HepG2 (cell line): ENCODE measurements around the gene POLR1C. TPM values are rescaled to one million over a fixed set of nuclear protein-coding genes. Genes with fewer than 3 reads are reported as not detected.

Experiments used
- CEBPB ChIP-seq: IDR thresholded peaks from 2 replicates; pipeline ENCODE4 v1.6.1; 2011; ENCODE audit warnings: low read depth, low read length, improper control_type of control experiment, borderline replicate concordance
- CENPT ChIP-seq: sonication (generic); formaldehyde crosslinking; IDR thresholded peaks from 2 replicates; pipeline ENCODE4 v1.8.0; 2022; ENCODE audit warnings: low read depth, mild to moderate bottlenecking, moderate library complexity, missing genetic modification reagents
- GATAD1 ChIP-seq: IDR thresholded peaks from 2 replicates; pipeline ENCODE4 v1.6.1; 2016; ENCODE audit warnings: missing genetic modification reagents, missing compliant biosample characterization
- KDM1A ChIP-seq: IDR thresholded peaks from 2 replicates; pipeline ENCODE4 v1.6.1; 2016; ENCODE audit warnings: missing compliant biosample characterization
- MBNL3 ChIP-seq: fragments of 250-450 bp; sonication (Bioruptor Pico); conservative IDR thresholded peaks from 2 replicates; pipeline ENCODE4 v1.8.0; 2022; ENCODE audit warnings: mild to moderate bottlenecking, inconsistent platforms
- SMYD3 ChIP-seq: sonication (generic); formaldehyde crosslinking; IDR thresholded peaks from 2 replicates; pipeline ENCODE4 v1.8.1; 2023; ENCODE audit warnings: mild to moderate bottlenecking, missing genetic modification reagents
- TEAD3 ChIP-seq: optimal IDR thresholded peaks from 2 replicates; pipeline ENCODE3; 2016; ENCODE audit warnings: borderline replicate concordance
- ZFP36 ChIP-seq: fragments of 150-350 bp; IDR thresholded peaks from 2 replicates; pipeline ENCODE4 v1.6.1; 2018; ENCODE audit warnings: borderline replicate concordance, low read length, low read depth; ENCODE audit not compliant: partially characterized antibody
- ZNF431 ChIP-seq: sonication (generic); formaldehyde crosslinking; IDR thresholded peaks from 2 replicates; pipeline ENCODE4 v1.9.0; 2022; ENCODE audit warnings: missing genetic modification reagents, low read depth, mild to moderate bottlenecking, borderline replicate concordance
- ZNF557 ChIP-seq: sonication (generic); formaldehyde crosslinking; IDR thresholded peaks from 2 replicates; pipeline ENCODE4 v1.4.0; 2020; ENCODE audit warnings: missing genetic modification reagents
- ZNF674 ChIP-seq: sonication (generic); formaldehyde crosslinking; IDR thresholded peaks from 2 replicates; pipeline ENCODE4 v1.5.0; 2020; ENCODE audit warnings: low read depth, mild to moderate bottlenecking, missing genetic modification reagents
- ZNF850 ChIP-seq: sonication (generic); formaldehyde crosslinking; conservative IDR thresholded peaks from 2 replicates; pipeline ENCODE4 v1.9.0; 2021; ENCODE audit warnings: mild to moderate bottlenecking, missing genetic modification reagents
- ZNF883 ChIP-seq: sonication (generic); formaldehyde crosslinking; IDR thresholded peaks from 2 replicates; pipeline ENCODE4 v1.5.1; 2020; ENCODE audit warnings: mild to moderate bottlenecking, missing genetic modification reagents; ENCODE audit errors: not compliant biosample characterization
- polyA plus RNA-seq, 8 experiments: library from polyadenylated mRNA; depleted of rRNA in 3 of 8; stranded (reverse) in 7 of 8; unstranded in 1 of 8; fragments of >200 nt; fragmentation: Illumina TruSeq in 4 of 8; extraction: Trizol in 4 of 8; gene quantifications; 2 replicates each; pipeline versions ENCODE4 v1.2.1 to v1.2.3, GENCODE V29; 2011 to 2016; ENCODE audit warnings: low read depth in 4 of 8, missing spikeins in 1 of 8, mixed read lengths in 1 of 8; ENCODE audit not compliant: insufficient read depth in 1 of 8
- total RNA-seq, 5 experiments: library from RNA; depleted of rRNA; stranded (reverse); fragments of >200 nt; fragmentation: Illumina TruSeq; extraction: Trizol; gene quantifications; 2 replicates each; pipeline ENCODE4 v1.2.3, GENCODE V29; 2016; ENCODE audit warnings: low read depth in 1 of 5
- TF ChIP-seq, protein P1 (sequence below): IDR thresholded peaks from 2 replicates; pipeline ENCODE4 v1.6.1; 2012; ENCODE audit warnings: low read length, improper control_type of control experiment
- TF ChIP-seq, protein P2 (sequence below): sonication (generic); formaldehyde crosslinking; IDR thresholded peaks from 2 replicates; pipeline ENCODE4 v1.5.0; 2020; ENCODE audit warnings: missing genetic modification reagents
- TF ChIP-seq, protein P3 (sequence below): sonication (generic); formaldehyde crosslinking; IDR thresholded peaks from 2 replicates; pipeline ENCODE4 v1.5.1; 2020; ENCODE audit warnings: missing genetic modification reagents, mild to moderate bottlenecking, borderline replicate concordance
- TF ChIP-seq, protein P4 (sequence below): sonication (generic); formaldehyde crosslinking; IDR thresholded peaks from 2 replicates; pipeline ENCODE4 v1.5.1; 2020; ENCODE audit warnings: mild to moderate bottlenecking, missing genetic modification reagents, borderline replicate concordance
- TF ChIP-seq, protein P5 (sequence below): sonication (generic); formaldehyde crosslinking; IDR thresholded peaks from 2 replicates; pipeline ENCODE4 v1.9.0; 2021; ENCODE audit warnings: missing genetic modification reagents, borderline replicate concordance

The POLR1C gene
- total and polyA plus RNA-seq, 2 of the 13 experiments (the other 11 are each of a cell fraction or from before 2014, with no cell fraction given), result 62.6 to 72.2 TPM

DNA sequence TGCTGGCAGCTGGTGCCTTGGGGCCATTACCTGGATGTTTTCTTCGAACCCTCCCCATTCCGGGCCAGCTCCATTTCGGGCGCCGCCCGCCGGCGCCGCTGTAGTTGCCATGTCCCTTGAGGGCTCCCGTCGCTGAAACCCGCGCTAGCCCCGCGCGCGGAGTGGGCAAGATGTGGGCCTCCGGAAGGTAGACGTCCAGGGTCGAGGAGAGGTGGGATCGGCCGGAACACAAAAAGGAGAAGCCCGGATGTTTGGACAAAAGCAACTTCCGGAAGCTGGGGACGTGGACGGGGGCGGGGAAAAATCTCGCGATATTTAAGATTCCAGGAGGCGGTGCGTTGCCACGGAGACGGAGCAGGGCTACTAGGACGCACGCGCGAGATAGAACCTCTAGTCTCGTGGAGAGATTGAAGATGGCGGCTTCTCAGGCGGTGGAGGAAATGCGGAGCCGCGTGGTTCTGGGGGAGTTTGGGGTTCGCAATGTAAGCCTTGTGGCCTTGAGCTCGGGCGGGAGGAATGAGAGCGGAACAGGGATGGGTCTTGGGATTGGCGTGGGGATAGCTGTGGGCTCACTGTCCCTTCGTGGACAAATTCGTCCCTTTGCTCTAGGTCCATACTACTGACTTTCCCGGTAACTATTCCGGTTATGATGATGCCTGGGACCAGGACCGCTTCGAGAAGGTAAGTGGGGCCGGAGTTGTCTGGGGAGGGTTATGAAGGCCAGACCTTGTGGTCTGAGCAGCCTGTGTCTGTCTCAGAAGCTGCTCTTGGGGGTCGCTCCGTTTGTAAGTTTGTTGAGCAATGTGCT is at the start of gene POLR1C, which contains the start of gene YIPF3 (continued):
- TF ChIP-seq ZNF883 (CRISPR knock-in tag) (peak; percentile 73), ZFP36 (no peak), ZNF557 (0 out of 2 replicates have a peak, but pooled peaks have one; percentile 70), ZNF850 (CRISPR knock-in tag) (no peak), MBNL3 (no peak), GATAD1 (CRISPR knock-in tag) (peak; percentile 96), CEBPB (no peak), ZNF674 (CRISPR knock-in tag) (peak; percentile 38; the same call in 1 of the 2 replicates), CENPT (CRISPR knock-in tag) (0 out of 2 replicates have a peak, but pooled peaks have one; percentile 49), TEAD3 (CRISPR knock-in tag) (peak; percentile 78), SMYD3 (0 out of 2 replicates have a peak, but pooled peaks have one; percentile 41), KDM1A (CRISPR knock-in tag) (no peak), ZNF431 (CRISPR knock-in tag) (peak; percentile 81; the same call in 1 of the 2 replicates)
- TF ChIP-seq, protein P1, sequence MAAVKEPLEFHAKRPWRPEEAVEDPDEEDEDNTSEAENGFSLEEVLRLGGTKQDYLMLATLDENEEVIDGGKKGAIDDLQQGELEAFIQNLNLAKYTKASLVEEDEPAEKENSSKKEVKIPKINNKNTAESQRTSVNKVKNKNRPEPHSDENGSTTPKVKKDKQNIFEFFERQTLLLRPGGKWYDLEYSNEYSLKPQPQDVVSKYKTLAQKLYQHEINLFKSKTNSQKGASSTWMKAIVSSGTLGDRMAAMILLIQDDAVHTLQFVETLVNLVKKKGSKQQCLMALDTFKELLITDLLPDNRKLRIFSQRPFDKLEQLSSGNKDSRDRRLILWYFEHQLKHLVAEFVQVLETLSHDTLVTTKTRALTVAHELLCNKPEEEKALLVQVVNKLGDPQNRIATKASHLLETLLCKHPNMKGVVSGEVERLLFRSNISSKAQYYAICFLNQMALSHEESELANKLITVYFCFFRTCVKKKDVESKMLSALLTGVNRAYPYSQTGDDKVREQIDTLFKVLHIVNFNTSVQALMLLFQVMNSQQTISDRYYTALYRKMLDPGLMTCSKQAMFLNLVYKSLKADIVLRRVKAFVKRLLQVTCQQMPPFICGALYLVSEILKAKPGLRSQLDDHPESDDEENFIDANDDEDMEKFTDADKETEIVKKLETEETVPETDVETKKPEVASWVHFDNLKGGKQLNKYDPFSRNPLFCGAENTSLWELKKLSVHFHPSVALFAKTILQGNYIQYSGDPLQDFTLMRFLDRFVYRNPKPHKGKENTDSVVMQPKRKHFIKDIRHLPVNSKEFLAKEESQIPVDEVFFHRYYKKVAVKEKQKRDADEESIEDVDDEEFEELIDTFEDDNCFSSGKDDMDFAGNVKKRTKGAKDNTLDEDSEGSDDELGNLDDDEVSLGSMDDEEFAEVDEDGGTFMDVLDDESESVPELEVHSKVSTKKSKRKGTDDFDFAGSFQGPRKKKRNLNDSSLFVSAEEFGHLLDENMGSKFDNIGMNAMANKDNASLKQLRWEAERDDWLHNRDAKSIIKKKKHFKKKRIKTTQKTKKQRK, result no peak
- TF ChIP-seq, protein P2, sequence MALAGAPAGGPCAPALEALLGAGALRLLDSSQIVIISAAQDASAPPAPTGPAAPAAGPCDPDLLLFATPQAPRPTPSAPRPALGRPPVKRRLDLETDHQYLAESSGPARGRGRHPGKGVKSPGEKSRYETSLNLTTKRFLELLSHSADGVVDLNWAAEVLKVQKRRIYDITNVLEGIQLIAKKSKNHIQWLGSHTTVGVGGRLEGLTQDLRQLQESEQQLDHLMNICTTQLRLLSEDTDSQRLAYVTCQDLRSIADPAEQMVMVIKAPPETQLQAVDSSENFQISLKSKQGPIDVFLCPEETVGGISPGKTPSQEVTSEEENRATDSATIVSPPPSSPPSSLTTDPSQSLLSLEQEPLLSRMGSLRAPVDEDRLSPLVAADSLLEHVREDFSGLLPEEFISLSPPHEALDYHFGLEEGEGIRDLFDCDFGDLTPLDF, result peak; percentile 86
- TF ChIP-seq, protein P3, sequence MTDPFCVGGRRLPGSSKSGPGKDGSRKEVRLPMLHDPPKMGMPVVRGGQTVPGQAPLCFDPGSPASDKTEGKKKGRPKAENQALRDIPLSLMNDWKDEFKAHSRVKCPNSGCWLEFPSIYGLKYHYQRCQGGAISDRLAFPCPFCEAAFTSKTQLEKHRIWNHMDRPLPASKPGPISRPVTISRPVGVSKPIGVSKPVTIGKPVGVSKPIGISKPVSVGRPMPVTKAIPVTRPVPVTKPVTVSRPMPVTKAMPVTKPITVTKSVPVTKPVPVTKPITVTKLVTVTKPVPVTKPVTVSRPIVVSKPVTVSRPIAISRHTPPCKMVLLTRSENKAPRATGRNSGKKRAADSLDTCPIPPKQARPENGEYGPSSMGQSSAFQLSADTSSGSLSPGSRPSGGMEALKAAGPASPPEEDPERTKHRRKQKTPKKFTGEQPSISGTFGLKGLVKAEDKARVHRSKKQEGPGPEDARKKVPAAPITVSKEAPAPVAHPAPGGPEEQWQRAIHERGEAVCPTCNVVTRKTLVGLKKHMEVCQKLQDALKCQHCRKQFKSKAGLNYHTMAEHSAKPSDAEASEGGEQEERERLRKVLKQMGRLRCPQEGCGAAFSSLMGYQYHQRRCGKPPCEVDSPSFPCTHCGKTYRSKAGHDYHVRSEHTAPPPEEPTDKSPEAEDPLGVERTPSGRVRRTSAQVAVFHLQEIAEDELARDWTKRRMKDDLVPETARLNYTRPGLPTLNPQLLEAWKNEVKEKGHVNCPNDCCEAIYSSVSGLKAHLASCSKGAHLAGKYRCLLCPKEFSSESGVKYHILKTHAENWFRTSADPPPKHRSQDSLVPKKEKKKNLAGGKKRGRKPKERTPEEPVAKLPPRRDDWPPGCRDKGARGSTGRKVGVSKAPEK (CRISPR knock-in tag), result no peak
- TF ChIP-seq, protein P4, sequence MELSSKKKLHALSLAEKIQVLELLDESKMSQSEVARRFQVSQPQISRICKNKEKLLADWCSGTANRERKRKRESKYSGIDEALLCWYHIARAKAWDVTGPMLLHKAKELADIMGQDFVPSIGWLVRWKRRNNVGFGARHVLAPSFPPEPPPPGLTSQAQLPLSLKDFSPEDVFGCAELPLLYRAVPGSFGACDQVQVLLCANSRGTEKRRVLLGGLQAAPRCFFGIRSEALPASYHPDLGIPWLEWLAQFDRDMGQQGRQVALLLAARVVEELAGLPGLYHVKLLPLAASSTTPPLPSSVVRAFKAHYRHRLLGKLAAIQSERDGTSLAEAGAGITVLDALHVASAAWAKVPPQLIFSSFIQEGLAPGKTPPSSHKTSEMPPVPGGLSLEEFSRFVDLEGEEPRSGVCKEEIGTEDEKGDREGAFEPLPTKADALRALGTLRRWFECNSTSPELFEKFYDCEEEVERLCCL (CRISPR knock-in tag), result no peak; the same call in 1 of the 2 replicates
- TF ChIP-seq, protein P5, sequence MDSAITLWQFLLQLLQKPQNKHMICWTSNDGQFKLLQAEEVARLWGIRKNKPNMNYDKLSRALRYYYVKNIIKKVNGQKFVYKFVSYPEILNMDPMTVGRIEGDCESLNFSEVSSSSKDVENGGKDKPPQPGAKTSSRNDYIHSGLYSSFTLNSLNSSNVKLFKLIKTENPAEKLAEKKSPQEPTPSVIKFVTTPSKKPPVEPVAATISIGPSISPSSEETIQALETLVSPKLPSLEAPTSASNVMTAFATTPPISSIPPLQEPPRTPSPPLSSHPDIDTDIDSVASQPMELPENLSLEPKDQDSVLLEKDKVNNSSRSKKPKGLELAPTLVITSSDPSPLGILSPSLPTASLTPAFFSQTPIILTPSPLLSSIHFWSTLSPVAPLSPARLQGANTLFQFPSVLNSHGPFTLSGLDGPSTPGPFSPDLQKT, result no peak
